ENCODE results near the gene CSRP3.

Gene CSRP3

DNA sequence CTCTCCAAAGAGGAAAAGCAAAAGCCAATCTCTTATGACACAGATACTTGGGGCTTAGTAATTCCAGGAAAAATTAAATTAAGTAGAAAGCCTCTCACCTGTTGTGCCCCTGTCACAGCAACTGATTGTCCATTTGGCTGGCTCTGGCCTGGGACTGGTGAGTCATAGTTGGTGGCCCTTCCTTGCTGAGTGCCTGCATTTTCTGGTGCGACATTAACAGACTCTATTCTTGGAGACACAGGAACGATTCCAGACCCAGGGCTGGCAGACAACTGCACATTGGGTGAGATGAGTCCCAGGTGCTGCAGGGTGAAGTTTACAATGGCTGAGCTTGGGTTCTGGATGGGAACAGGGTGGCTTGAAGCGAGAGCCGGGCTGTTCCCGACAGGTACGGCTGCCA, 23.3 kb upstream of the CSRP3 start:
- no peak for DNase-seq

DNA sequence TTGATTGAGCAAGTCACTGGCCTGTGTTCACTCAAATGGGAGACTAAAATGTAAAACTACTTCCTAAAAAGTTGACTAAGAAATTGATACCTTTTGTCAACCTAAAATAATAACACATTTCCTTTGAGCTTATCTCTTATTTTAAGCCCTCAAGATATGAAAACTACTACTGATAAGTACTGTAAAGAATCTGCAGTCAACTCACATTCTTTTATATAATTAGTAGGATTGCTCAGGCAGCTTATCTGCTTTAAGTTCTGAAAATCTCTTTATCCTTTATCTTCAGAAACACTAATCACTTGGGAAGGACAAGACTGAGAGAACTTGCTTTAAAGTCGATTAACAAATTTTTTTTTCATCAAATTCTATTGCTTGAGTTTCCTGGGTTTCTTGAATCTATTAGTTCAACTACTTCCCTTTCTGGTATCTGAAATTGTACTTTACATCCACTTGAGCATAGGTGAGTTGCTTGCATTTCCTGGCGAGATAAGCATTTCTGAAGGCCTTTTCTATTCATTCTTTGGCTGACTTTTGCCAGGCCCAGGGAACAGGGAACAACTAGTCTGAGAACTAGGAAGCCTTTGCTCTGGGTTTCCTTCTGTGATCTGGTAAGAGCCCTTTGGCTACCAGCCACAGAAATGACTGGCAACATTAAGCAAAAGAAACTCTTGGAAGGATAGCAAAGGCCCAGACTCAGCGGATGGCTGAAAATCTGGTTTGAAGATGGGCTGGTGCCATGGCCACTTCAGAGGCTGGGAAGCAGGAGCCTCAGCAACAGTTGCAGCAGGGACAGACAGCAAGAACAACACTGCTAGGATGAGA, 19.3 kb upstream of the CSRP3 start:
- no peak for DNase-seq

DNA sequence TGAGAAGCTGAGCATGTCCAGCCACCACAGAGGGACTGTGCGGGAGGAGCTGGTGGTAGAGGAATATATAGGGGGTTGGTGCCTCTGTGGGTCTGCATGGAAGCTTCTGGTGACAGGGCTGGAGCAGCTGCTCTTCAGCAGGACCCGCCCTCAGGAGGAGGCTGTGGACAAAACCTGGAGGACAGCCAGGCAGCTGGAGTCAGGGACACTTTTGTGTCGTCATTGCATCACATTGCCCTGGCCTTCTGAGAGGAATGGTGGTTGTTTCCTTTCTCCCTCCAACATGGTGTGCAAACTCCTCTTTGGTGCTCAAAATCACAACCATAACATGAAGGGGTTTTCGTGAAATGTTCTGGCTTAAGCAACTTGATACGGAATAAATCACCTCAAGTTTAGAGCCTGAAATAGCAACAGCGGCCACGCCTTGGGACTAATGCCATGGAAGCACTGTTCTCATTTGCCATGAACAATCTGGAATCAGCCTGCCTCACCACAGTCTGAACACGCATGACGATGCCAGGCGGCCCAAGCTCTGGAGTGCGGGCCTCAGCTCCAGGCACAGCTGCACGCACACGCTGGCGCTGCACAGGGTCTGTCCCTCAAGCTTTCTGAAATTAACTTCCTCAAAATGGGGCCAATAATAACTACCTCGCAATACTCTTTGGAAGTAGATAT, 17.1 kb upstream of the CSRP3 start:
- DNase-seq = peak; percentile 23

DNA sequence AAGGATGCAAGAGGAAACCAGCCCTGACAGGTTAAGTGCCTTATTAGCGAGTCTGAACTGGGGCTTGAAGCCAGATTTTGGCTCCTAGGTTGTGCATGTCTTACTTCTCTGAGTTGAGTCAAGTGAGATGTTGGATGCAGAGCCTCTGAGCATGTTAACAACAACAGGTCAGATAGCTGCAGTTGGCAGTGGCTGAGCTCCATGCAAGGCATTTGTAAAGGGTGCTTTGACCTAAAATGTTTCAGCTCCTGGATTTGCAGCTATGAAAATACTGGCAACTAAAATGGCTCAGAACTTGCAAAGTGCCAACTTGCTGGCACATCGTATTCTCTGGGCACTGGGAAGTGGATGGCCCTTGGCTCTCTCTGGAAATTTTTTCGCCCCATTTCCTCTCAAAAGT, 16.4 kb upstream of the CSRP3 start:
- DNase-seq = no peak

DNA sequence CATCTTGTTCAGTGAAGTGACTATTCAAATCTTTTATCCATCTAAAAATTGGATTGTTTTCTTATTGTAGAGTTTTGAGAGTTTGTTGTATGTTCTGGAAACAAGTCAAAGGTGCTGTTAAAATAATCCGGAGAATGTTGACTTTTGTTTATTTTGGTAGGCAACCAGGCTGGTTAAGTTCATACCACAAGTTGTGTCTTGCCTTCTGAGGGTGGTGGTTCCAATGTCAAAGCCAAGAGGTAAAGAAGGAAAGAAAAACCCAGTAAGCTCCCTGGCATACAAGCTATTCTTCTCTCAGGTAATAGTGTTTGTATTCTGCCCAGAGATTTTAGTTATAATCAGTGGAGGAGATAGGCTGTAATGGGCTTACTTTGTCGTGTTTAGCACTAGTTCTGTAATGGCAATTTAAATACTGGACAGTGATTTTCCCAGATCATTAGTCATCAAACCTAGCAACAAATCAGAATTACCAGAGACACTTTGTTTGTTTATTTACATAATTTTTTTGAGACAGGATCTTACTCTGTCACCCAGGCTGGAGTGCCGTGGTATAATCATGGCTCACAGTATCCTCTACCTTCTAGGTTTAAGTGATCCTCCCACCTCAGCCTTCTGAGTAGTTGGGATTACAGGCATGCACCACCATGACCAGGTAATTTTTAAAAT, 15.1 kb upstream of the CSRP3 start:
- DNase-seq = no peak

DNA sequence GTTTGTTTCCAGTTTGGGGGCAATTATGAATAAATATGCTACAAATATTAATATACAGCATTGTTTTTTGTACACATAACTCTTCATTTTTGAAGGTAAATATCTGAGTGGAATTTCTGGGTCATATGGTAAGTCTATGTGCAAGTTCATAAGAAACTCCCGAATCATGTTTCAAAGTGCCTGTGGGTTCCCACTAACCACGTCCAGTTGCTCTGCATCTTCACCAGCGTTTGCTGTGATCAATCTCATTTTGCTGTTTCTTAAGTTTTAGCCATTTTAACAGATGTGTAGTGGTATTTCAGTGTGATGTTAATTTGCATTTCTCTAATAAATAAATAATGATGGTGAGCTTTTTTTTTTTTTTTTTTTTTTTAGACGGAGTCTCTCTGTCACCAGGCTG, 14.2 kb upstream of the CSRP3 start:
- DNase-seq = no peak

DNA sequence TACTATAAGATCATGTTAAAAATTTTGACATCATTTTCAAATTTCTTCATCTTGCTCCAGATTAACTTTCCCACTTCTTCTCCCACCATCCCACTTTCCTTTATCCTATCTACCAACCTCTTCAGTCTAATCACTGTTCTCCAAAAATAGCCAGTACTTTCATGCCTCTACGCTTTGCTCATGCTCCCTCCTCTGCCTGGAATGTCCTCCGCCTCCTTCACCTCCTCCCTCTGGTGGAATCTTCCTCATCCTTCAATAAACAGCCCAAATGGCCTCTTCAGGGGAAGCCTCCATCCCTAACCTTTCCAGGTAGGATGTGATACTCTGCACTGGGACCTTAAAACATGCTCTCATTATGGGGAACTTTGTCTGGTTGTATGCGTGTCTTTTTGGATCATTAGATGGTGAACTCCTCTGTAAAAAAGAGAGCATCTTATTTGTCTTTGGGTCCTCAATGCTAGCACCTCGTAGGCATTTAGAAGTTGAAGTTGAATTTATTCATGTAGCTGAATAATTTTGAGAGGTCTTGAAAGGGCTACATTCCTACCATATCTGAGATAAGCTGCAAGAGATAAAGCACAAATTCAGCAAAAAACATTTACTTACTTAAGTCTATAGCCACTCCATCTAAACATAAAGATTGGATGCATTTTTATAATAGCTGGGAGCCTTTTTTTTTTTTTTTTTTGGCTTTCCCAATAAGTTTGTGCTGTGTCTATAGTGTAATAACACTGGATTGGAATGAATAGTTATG, 8.0 kb upstream of the CSRP3 start:
- DNase-seq = no peak

DNA sequence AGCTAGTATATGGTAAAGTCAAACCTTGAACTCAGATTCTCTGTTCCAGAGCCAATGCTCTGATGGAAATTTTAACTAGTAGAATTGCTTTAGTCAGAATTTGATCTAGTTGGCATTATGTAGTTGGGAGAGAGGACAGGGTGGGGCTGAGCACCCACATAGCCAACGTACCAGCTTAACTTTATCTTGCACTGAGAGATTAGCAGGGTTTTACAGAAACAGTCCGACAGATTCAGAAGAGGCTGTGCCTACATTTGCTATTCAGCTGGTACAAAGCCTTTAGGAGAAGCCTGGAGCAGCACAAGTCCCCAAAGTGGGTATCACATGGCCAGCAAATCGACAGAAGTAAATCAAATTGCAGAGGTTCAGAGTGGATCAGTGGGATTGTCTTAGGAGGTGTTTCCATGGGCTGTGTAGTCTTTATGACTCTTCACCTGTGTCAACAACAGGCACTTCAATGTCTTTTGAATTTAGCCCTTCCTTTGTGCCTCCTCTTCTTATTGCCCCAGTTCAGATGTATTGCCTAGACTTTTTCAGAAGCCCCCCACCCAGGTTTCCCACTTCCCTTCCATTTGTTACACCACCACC, 7.3 kb upstream of the CSRP3 start:
- DNase-seq = no peak

DNA sequence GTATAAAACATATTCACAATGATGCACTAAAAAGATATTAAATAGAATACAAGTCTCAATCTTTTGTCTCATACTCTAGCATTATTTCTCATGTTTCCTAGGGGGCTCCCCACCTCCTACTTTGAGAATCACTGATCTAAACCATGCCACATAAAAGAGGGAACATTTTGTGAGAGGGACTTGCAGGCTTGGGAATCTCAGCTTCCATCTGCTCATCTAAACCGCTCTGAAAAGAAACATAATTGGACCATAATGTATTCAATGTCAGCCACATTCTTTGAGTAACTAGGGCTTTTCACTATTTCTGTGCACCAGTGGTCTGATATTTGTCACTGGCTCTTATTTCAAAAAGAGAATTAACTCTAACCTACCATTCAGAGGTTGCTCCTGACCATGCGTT, 6.4 kb upstream of the CSRP3 start:
- DNase-seq = no peak

DNA sequence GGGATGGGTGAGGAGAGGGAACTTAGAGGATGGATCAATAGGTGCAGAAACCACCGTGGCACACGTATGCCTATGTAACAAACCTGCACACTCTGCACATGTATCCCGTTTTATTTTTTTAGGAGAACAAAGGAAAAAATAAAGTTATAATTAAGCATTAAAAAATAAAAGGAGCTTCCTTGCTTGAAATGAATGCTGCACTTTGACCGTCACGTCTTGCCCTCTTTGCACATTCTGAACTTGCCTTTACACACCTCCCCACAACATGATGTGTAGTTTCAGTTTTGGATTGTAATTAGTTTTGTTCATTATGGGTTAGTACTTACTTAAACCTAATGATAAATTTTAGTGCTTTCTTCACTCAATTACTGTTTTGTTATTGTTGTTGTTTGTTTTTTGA, 3.1 kb upstream of the CSRP3 start:
- DNase-seq = no peak

DNA sequence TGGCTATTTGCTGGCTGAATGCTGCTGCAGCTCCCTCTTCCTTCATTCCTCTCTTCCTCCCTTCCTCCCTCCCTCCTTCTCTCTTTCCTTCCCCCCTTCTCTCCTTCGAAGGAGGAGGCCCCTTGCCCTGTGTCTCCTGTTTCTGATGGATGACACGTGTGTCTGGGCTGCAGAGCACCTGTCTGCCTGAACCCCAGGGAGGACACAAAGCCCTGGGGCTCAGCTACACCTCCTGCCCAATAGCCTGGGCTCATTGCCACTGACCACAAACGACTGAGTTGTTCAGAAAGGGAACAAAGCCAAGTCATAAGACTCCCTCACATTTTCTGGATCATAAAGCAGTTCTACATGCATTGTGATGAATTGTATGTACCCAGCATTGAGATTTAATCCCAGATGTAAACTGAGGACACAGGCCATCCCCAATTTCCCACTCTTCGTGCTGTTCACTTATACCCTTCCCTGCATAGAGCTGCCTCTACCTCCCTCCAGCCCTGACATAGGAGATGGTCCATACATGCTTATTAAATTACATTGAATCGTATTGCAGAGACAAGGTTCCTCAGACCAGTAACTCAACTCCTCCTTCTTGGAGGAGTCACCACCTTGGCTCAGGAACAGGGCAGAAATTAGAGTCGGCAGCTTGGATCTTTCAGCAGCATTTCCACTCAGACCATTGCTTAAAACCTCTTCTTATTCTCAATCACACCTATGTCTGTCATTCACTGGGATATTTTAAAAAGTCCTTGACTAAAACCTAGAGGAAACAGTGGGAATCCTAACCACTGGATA, 1.2 kb downstream of the CSRP3 start:
- no peak for DNase-seq

DNA sequence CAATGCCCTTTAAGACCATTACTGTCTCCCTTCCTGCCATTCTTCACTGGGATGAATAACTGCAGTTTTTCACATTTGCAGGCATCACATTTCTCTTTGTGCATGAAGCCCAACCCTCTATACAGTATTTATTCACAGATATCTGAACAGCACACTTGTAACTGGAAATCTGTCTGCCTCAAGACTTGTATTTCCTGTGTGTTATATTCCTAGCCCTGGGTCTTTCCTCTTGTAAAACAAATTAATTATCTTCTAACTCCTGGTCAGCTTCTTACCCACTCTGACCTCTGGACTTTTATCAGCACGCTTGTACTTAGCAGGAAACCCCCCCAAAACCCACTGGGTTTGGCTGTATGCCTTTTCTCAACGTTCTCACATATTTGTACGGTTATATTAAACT, 2.0 kb downstream of the CSRP3 start:
- DNase-seq = no peak

DNA sequence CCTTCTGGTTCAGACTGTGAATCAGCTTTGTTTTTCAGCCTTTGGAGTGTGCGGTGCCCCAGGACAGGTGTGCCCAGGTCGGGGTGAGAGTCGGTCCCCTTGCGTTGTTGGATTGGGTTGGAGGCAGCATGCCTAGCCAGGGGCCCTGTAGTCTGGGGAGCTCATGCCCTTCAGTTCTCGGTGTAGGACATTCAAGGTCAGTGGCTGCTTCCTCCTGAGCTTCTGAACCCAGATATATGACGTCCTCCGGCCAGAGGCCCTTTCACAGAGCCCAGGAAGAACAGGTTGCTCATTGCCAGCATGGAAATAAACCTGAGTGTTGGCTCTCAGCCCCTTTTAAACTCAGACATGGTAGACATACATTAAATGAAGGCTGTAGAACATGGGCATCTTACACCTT, 2.7 kb downstream of the CSRP3 start:
- no peak for DNase-seq

DNA sequence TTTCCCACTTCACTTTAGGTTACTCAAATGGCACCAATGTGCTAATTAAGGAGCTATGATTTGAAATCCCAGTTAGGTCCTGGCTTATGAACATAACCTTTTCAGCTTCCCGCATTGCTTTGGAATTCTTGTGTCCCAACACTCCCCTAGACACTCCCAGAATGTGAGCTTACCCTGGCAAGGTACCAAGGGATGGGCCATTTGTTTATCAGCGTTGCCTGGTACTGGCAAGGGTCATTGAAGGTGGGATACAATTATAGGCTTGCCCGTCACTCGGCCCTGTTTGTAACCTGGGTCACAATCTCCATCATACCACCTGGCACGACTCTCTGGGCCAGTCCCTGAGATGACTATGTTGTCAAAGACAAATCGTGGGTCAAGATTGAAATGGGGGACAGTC, 5.4 kb downstream of the CSRP3 start:
- no peak for DNase-seq

DNA sequence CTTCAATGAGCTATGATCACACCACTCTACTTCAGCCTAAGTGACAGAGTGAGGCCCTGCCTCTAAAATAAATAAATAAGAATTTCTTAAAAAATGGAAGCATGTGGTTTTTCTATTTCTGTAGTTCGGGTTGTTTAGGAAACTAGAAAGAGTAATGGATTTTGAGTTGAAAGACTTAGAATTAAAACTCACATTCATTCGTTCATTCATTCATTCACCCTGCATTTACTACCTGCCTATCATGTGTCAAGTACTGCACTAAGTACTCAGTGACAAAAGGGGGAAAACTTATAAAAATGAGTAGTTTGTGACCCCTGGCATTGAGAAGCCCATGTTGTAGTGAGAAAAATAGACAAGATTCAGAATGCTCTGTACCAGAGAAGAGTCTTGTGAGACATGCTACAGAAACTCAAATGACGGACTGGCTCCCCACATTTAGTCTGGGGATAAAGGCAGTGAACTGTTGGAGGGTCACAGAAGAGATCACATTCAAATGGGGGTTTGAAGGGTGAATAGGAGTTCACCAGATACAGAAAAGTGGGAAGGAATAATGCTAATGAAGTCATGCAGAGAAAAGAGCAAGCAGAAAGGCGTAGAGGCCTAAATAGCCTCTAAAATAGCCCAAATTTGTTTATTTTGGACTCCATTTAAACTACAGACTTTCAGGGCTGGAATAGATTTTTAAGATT, 7.0 kb downstream of the CSRP3 start:
- DNase-seq = no peak

DNA sequence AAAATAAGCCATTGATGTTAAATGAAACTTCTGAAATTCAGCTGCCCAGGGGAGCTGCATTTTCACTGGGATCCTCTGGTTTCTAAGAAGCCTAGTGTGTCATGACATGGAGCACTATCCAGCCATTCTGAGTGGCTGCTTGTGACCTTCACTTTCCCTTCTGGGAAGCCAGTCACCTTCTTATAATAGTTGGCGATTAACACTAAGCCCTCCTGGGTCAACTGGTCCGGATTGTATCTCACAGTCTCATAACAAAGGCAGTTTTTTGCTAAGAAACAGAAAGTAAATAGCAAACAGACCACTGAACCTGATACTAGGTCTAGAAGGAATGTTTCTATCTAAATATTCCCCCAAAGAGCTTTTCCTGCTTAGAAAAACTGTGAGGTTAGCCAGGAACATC, 7.9 kb downstream of the CSRP3 start:
- DNase-seq = no peak

DNA sequence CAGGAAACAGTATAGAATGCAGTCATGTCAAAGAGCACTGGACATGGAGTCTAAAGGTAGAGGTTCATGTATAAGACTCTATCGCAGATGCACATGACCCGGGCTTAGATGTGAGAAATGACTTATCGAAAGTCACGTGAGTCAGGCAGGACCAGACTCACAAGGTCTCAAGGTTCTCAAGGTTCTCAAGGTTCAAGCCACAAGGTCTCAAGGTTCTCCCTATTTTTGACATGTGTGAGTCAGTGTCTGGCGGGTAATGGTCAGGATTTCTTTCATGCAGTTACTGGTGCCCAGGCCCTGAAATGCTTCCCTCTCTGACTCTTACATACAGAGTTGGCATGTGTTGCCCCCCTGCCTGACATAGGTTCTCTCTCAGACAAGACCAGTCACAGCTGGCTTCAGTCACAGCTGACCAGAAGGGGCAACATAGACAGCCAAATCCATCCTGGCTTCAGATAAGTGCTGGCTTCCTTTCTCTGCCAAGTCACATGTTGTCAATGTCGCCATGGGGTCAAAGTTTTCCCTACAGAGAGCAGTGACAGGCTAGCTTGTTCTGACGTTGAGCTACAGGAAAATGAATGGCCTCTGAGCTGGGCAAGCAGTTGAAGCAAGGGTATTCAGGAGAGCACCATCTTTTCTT, 10.1 kb downstream of the CSRP3 start:
- DNase-seq = no peak

DNA sequence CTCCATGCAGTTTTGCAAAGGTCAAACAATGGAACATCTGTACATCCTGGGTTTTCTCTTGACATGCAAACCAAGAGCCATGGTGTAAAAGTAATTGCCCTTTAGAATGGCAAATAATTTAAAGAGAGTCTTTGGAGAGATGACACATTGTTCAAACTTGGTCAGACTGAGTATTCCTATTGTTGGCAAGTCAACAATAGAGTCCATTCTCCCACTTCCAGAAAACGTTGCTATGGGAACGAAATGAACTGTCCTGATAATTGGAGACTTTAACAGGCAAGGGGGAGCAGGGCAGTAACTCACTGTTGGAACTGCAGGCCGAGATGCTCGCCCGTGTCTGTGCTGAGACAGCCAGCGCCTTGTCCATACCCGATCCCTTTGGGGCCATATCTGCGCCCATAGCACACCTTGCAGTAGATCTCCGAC, 13.9 kb downstream of the CSRP3 start:
- no peak for DNase-seq

DNA sequence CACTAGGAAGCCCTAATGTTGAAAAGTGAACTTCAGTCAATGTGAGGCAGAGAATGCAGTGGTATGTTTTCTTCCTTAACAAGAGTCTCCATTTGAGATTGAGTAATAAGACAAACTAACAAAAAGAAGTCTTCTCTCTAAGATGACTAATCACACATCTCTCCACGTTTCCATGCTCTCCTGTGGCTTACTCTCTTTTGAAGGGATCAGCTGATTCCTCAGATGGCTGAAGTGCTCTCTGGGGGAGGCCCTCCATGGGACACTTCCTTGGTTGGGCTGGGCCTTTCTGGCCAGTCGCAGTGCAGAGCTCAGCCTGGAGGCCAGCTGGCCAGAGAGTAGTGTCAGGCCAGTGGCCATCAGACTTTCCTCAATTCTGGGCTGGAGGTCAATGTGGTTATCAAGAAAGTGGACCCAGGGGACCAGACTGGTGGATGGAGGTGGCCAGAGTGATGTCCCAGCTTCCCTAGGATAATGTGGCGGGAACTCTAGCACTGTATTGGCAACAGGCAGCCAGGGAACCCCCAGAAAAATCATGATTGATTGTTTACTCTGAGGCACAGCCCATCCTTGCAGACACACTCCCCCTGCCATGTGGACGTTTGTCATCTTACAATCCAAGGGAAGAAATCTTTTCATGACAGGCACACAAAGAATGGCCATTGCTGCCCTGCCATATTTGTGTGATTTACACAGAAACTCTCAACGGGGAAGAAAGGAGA, 14.5 kb downstream of the CSRP3 start:
- DNase-seq = no peak

DNA sequence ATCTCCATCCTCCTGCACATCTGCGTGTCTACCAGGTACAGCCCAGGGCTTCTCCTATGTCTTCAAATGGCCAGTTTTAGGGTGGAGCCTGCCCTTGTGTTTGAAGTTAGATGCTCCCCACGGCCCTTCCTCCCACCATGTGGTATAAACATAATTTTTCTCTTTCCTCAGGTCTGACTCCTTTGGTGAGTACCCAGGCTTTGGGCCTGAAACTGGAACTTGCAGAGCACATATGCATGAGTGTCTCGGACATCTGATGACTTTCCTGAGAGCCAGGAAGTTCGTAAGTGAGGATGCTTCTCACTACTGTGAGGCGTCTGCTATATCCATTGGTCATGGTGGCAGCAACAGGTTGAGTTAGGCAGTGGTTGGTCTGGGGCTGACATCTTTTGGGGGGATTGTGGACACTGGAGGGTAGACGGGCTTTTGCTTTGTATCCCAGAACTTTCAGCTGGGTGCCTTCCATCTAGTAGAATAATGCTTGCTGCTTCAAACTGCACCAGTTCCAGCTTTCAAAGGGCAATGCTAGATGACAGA, 16.2 kb downstream of the CSRP3 start:
- no peak for DNase-seq

Measured in NCI-H510A (cell line).